ENCODE data around the gene DOK6. TPM values are rescaled to one million over a fixed set of nuclear protein-coding genes. Genes with fewer than 3 reads are reported as not detected.
"Not testable (repeated sequence)": the region's sequence is repeated elsewhere in the genome, so short reads cannot be mapped to it uniquely, and the experiment has no call there.

DOK6 gene
- not detected for total RNA-seq

GRCh38 chr18:69400253-69400975 is at the start of gene DOK6:
Gene DOK6, plus strand, starts transcription at chr18:69400888.
- POLR2A ChIA-PET = no interaction called here
- peak; percentile 34 for DNase-seq
- ATAC-seq = no peak
- no peak within 1 kb of the TSS for H3K27ac Mint-ChIP-seq
- peaks cover 53% of the 10 kb centered on the region for H3K27me3 Mint-ChIP-seq
- intact Hi-C loops (cut with DNase I, micrococcal nuclease) = no loop called here
- no peaks in the 10 kb centered on the region for H3K36me3 Mint-ChIP-seq (ENCODE audit: low read depth)
- no peaks in the 10 kb centered on the region for H3K9me3 Mint-ChIP-seq (ENCODE audit: low read depth)
- CTCF ChIA-PET = interaction anchor here (0.6 kb wide), 1 partner anchor 150 kb away, joined by 4 read pairs; no protein-coding TSS in a partner anchor
- H3K4me1 Mint-ChIP-seq = peaks cover 11% of the 10 kb centered on the region
- H3K4me3 Mint-ChIP-seq = peak within 1 kb of the TSS; percentile 50

GRCh38 chr18:69353023-69353422 is 47.7 kb upstream of the DOK6 start:
- Mint-ChIP-seq H3K9me3 (ENCODE audit: low read depth) (no peaks in the 10 kb centered on the region), H3K4me3 (no peak overlapping the region), H3K4me1 (no peaks in the 10 kb centered on the region), H3K27ac (no peak overlapping the region), H3K27me3 (peaks cover 1% of the 10 kb centered on the region), H3K36me3 (ENCODE audit: low read depth) (no peaks in the 10 kb centered on the region)
- DNase-seq (no peak), ATAC-seq (no peak)
- POLR2A ChIA-PET = no interaction called here
- intact Hi-C loops (cut with DNase I, micrococcal nuclease) = no loop called here
- CTCF ChIA-PET = no interaction called here

DNA sequence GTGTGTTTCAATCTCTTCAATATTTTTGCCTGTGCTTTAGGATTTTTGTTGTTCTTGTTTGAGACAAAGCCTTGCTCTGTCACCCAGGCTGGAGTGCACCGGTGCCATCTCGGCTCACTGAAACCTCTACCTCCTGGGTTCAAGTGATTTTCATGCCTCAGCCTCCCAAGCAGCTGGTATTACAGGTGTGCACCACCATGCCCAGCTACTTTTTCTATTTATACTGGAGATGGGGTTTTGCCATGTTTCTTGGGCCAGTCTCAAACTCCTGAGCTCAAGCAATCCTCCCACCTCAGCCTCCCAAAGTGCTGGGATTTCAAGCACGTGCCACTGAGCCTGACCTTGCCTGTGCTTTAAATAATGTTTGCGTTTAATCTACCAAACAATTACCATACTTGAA is 43.1 kb upstream of the DOK6 start:
- Mint-ChIP-seq H3K27ac (no peak overlapping the region), H3K4me1 (no peaks in the 10 kb centered on the region), H3K4me3 (no peak overlapping the region), H3K36me3 (ENCODE audit: low read depth) (no peaks in the 10 kb centered on the region), H3K27me3 (peaks cover 3% of the 10 kb centered on the region), H3K9me3 (ENCODE audit: low read depth) (peaks cover 6% of the 10 kb centered on the region)
- no peak for ATAC-seq
- POLR2A ChIA-PET = no interaction called here
- DNase-seq = no peak
- intact Hi-C loops (cut with DNase I, micrococcal nuclease) = no loop called here
- CTCF ChIA-PET = interaction anchor here (0.7 kb wide), 1 partner anchor 18 kb away, joined by 3 read pairs; no protein-coding TSS in a partner anchor

- H3K36me3 Mint-ChIP-seq (ENCODE audit: low read depth) = no peaks in the 10 kb centered on the region
- ChIA-PET POLR2A (no interaction called here), CTCF (interaction anchor here (0.7 kb wide), 1 partner anchor 17 kb away, joined by 3 read pairs; no protein-coding TSS in a partner anchor)
- peaks cover 6% of the 10 kb centered on the region for H3K9me3 Mint-ChIP-seq (ENCODE audit: low read depth)
- DNase-seq = no peak
- no peak overlapping the region for H3K27ac Mint-ChIP-seq
- intact Hi-C loops (cut with DNase I, micrococcal nuclease) = no loop called here
- H3K4me3 Mint-ChIP-seq = no peak overlapping the region
- no peak for ATAC-seq
- peaks cover 3% of the 10 kb centered on the region for H3K27me3 Mint-ChIP-seq
- no peaks in the 10 kb centered on the region for H3K4me1 Mint-ChIP-seq
These were observed 42.3 kb upstream of the DOK6 start for GRCh38 chr18:69358212-69358895.

DNA sequence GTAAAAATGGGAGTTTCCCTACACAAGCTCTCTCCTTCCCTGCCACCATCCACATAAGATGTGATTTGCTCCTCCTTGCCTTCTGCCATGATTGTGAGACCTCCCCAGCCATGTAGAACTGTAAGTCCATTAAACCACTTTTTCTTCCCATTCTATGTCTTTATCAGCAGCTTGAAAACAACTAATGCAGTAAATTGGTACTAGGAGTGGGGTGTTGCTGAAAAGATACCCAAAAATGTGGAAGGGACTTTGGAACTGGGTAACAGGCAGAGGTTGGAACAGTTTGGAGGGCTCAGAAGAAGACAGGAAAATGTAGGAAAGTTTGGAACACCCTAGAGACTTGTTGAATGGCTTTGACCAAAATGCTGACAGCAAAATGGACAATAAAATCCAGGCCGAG is 40.9 kb upstream of the DOK6 start:
- H3K27ac Mint-ChIP-seq; H3K9me3 Mint-ChIP-seq (ENCODE audit: low read depth); DNase-seq; H3K36me3 Mint-ChIP-seq (ENCODE audit: low read depth); H3K4me1 Mint-ChIP-seq; H3K4me3 Mint-ChIP-seq; ATAC-seq; H3K27me3 Mint-ChIP-seq; POLR2A ChIA-PET; intact Hi-C loops (cut with DNase I, micrococcal nuclease): not testable (repeated sequence)
- CTCF ChIA-PET = interaction anchor here (0.6 kb wide), 1 partner anchor 685 kb away, joined by 3 read pairs; no protein-coding TSS in a partner anchor

- intact Hi-C loops (cut with DNase I, micrococcal nuclease) = no loop called here
- no peaks in the 10 kb centered on the region for H3K36me3 Mint-ChIP-seq (ENCODE audit: low read depth)
- ChIA-PET CTCF (interaction anchor here (0.8 kb wide), 1 partner anchor 22 kb away, joined by 3 read pairs; no protein-coding TSS in a partner anchor), POLR2A (no interaction called here)
- no peaks in the 10 kb centered on the region for H3K4me1 Mint-ChIP-seq
- H3K27me3 Mint-ChIP-seq = peaks cover 2% of the 10 kb centered on the region
- peaks cover 3% of the 10 kb centered on the region for H3K9me3 Mint-ChIP-seq (ENCODE audit: low read depth)
- no peak overlapping the region for H3K27ac Mint-ChIP-seq
- DNase-seq (no peak), ATAC-seq (no peak)
- H3K4me3 Mint-ChIP-seq = no peak overlapping the region
These were observed 35.8 kb upstream of the DOK6 start for GRCh38 chr18:69364930-69365329.

- H3K9me3 Mint-ChIP-seq (ENCODE audit: low read depth) = no peaks in the 10 kb centered on the region
- DNase-seq (no peak), ATAC-seq (no peak)
- CTCF ChIA-PET = no interaction called here
- POLR2A ChIA-PET = no interaction called here
- no peaks in the 10 kb centered on the region for H3K4me1 Mint-ChIP-seq
- peaks cover 2% of the 10 kb centered on the region for H3K27me3 Mint-ChIP-seq
- no peaks in the 10 kb centered on the region for H3K36me3 Mint-ChIP-seq (ENCODE audit: low read depth)
- H3K4me3 Mint-ChIP-seq = no peak overlapping the region
- H3K27ac Mint-ChIP-seq = no peak overlapping the region
- intact Hi-C loops (cut with DNase I, micrococcal nuclease) = no loop called here
These were observed 35.0 kb upstream of the DOK6 start for GRCh38 chr18:69365658-69366057.

GRCh38 chr18:69367104-69367503 is 33.6 kb upstream of the DOK6 start:
- ATAC-seq (no peak), DNase-seq (no peak)
- CTCF ChIA-PET = no interaction called here
- Mint-ChIP-seq H3K9me3 (ENCODE audit: low read depth) (no peaks in the 10 kb centered on the region), H3K4me3 (no peak overlapping the region), H3K27me3 (peaks cover 2% of the 10 kb centered on the region), H3K36me3 (ENCODE audit: low read depth) (no peaks in the 10 kb centered on the region), H3K27ac (no peak overlapping the region), H3K4me1 (no peaks in the 10 kb centered on the region)
- intact Hi-C loops (cut with DNase I, micrococcal nuclease) = no loop called here
- POLR2A ChIA-PET = no interaction called here

- H3K27ac Mint-ChIP-seq = no peak overlapping the region
- intact Hi-C loops (cut with DNase I, micrococcal nuclease) = no loop called here
- H3K27me3 Mint-ChIP-seq = no peaks in the 10 kb centered on the region
- H3K4me3 Mint-ChIP-seq = no peak overlapping the region
- H3K4me1 Mint-ChIP-seq = no peaks in the 10 kb centered on the region
- no peak for ATAC-seq
- no peak for DNase-seq
- H3K9me3 Mint-ChIP-seq (ENCODE audit: low read depth) = no peaks in the 10 kb centered on the region
- POLR2A ChIA-PET = no interaction called here
- H3K36me3 Mint-ChIP-seq (ENCODE audit: low read depth) = no peaks in the 10 kb centered on the region
- CTCF ChIA-PET = no interaction called here
These were observed 29.0 kb upstream of the DOK6 start for GRCh38 chr18:69371729-69372128.

DNA sequence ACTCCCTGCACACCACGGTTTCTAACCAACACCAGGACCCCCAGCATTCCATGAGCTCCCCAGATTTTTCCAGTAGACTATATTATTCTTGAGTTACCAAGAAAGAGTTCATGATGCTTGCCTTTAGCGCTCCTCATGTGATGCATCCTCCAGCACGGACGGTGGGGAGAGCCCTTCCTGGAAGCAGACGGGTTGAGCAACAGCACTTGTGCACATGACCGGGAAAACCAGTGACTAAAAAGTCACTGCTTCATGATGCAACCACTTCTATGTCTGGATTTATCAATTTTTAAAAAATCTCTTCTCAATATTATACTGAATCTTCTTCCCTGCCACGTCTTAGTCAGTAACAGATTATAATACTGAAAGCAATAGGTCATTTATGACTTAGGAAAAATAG is 20.4 kb upstream of the DOK6 start:
- H3K27ac Mint-ChIP-seq = no peak overlapping the region
- DNase-seq (no peak), ATAC-seq (no peak)
- no peaks in the 10 kb centered on the region for H3K36me3 Mint-ChIP-seq (ENCODE audit: low read depth)
- POLR2A ChIA-PET = no interaction called here
- peaks cover 5% of the 10 kb centered on the region for H3K27me3 Mint-ChIP-seq
- intact Hi-C loops (cut with DNase I, micrococcal nuclease) = no loop called here
- CTCF ChIA-PET = no interaction called here
- no peaks in the 10 kb centered on the region for H3K4me1 Mint-ChIP-seq
- H3K9me3 Mint-ChIP-seq (ENCODE audit: low read depth) = no peaks in the 10 kb centered on the region
- no peak overlapping the region for H3K4me3 Mint-ChIP-seq

DNA sequence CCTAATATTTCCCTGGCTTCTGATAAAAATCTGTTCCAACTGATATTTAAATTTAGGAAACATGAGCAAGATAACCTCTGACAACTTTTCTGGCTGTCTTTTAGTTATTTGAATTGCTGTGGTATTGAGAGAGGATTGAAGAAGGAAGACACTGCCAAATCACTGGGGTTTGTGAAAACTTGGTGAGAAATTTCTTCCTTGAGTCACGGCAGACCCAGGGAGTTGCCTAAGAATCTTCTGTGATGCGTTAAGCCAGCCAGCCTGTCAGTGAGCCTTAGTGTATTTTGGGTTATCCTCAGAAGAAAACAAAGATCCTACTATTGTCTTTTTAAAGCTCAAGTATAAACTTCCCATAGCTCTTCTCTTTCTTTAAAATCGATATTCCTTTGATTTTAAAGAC is 17.5 kb upstream of the DOK6 start:
- ATAC-seq (no peak), DNase-seq (no peak)
- H3K4me3 Mint-ChIP-seq = no peak overlapping the region
- H3K36me3 Mint-ChIP-seq (ENCODE audit: low read depth) = no peaks in the 10 kb centered on the region
- H3K4me1 Mint-ChIP-seq = no peaks in the 10 kb centered on the region
- POLR2A ChIA-PET = no interaction called here
- intact Hi-C loops (cut with DNase I, micrococcal nuclease) = no loop called here
- no peak overlapping the region for H3K27ac Mint-ChIP-seq
- H3K9me3 Mint-ChIP-seq (ENCODE audit: low read depth) = no peaks in the 10 kb centered on the region
- CTCF ChIA-PET = no interaction called here
- peaks cover 5% of the 10 kb centered on the region for H3K27me3 Mint-ChIP-seq

- no peak for DNase-seq
- CTCF ChIA-PET = interaction anchor here (0.5 kb wide), 1 partner anchor 22 kb away, joined by 3 read pairs; no protein-coding TSS in a partner anchor
- H3K4me3 Mint-ChIP-seq = no peak overlapping the region
- peaks cover 4% of the 10 kb centered on the region for H3K27me3 Mint-ChIP-seq
- H3K27ac Mint-ChIP-seq = no peak overlapping the region
- intact Hi-C loops (cut with DNase I, micrococcal nuclease) = no loop called here
- no peak for ATAC-seq
- POLR2A ChIA-PET = no interaction called here
- H3K36me3 Mint-ChIP-seq (ENCODE audit: low read depth) = no peaks in the 10 kb centered on the region
- no peaks in the 10 kb centered on the region for H3K9me3 Mint-ChIP-seq (ENCODE audit: low read depth)
- no peaks in the 10 kb centered on the region for H3K4me1 Mint-ChIP-seq
These were observed 13.5 kb upstream of the DOK6 start for GRCh38 chr18:69387186-69387585.

Data from activated CD4-positive, alpha-beta T cell treated with anti-CD3 and anti-CD28 coated beads for 36 hours (primary cell).